SK-N-SH (cell line): Measurements from ENCODE around the gene SPOCK1. TPM values are rescaled to one million over a fixed set of nuclear protein-coding genes. Genes with fewer than 3 reads are reported as not detected.

Experiments used
- CTCF ChIA-PET: fragments of 300-600, 350-600 bp; formaldehyde crosslinking; extraction: SDS; loops from one replicate; lab custom pipeline; 2021; lab: Yijun Ruan, JAX
- POLR2A ChIA-PET: fragments of 350-600 bp; sonication (Branson Sonifier 250); formaldehyde crosslinking; extraction: SDS; loops from one replicate; lab custom pipeline; 2020; ENCODE audit warnings: antibody characterized with exemption, inconsistent platforms; lab: Yijun Ruan, JAX
- DNase-seq: peaks from one replicate; pipeline ENCODE4 v3.0.0; 2012
- H2AFZ ChIP-seq: fragments of 200-600 bp; sonication (generic); 2 replicates; pipeline ENCODE4 v1.8.1; 2016; ENCODE audit warnings: antibody characterized with exemption, mild to moderate bottlenecking, low read depth
- H3F3A ChIP-seq: fragments of 200-600 bp; sonication (generic); replicated peaks from 2 replicates; pipeline ENCODE3; 2016; ENCODE audit warnings: antibody characterized with exemption, mild to moderate bottlenecking; ENCODE audit not compliant: insufficient read depth
- H3K27ac ChIP-seq, 2 experiments: fragments of 200-500 bp in 1 of 2; fragments of 200-600 bp in 1 of 2; sonication (Bioruptor generic) in 1 of 2; sonication (generic), shearing (Covaris generic) in 1 of 2; 2 replicates each; pipeline versions ENCODE4 v1.5.1 to v1.6.1; 2014 to 2016; ENCODE audit warnings: low read depth in 2 of 2, inconsistent platforms in 1 of 2, low read length in 1 of 2, mild to moderate bottlenecking in 1 of 2, mixed read lengths in 1 of 2
- H3K27me3 ChIP-seq: fragments of 200-600 bp; sonication (generic), shearing (Covaris generic); 2 replicates; pipeline ENCODE4 v1.6.1; 2016; ENCODE audit warnings: mixed run types; ENCODE audit not compliant: insufficient read depth
- H3K36me3 ChIP-seq, 2 experiments: fragments of 200-500 bp in 1 of 2; fragments of 200-600 bp in 1 of 2; sonication (Bioruptor generic) in 1 of 2; sonication (generic) in 1 of 2; replicated peaks in 1 of 2; 2 replicates each; pipeline versions ENCODE3 to v1.5.1; 2014 to 2016; ENCODE audit warnings: low read length in 1 of 2, mild to moderate bottlenecking in 1 of 2; ENCODE audit not compliant: insufficient read depth in 2 of 2, control insufficient read depth in 1 of 2
- H3K4me1 ChIP-seq, 2 experiments: fragments of 200-500 bp in 1 of 2; fragments of 200-600 bp in 1 of 2; sonication (Bioruptor generic) in 1 of 2; sonication (generic), shearing (Covaris generic) in 1 of 2; 2 replicates each; pipeline versions ENCODE4 v1.5.1 to v1.6.1; 2014 to 2016; ENCODE audit warnings: low read depth in 1 of 2, low read length in 1 of 2, mixed run types in 1 of 2; ENCODE audit not compliant: insufficient read depth in 2 of 2, control insufficient read depth in 1 of 2
- H3K4me2 ChIP-seq: fragments of 200-600 bp; sonication (generic), shearing (Covaris generic); 2 replicates; pipeline ENCODE4 v1.6.1; 2017; ENCODE audit warnings: mixed run types
- H3K4me3 ChIP-seq, 2 experiments: fragments of 200-500 bp in 1 of 2; fragments of 200-600 bp in 1 of 2; sonication (Bioruptor generic) in 1 of 2; sonication (generic), shearing (Covaris generic) in 1 of 2; 2 replicates each; pipeline versions ENCODE4 v1.5.1 to v1.8.1; 2014 to 2016; ENCODE audit warnings: low read depth in 2 of 2, inconsistent platforms in 1 of 2, low read length in 1 of 2, mild to moderate bottlenecking in 1 of 2, mixed read lengths in 1 of 2, moderate library complexity in 1 of 2
- H3K79me2 ChIP-seq: fragments of 200-600 bp; sonication (generic); 2 replicates; pipeline ENCODE4 v1.8.1; 2017; ENCODE audit warnings: mild to moderate bottlenecking; ENCODE audit not compliant: insufficient read depth
- H3K9ac ChIP-seq: fragments of 200-600 bp; sonication (generic); 2 replicates; pipeline ENCODE4 v1.6.1; 2017; ENCODE audit warnings: mixed run types
- H3K9me2 ChIP-seq: fragments of 200-600 bp; sonication (generic); 2 replicates; pipeline ENCODE4 v1.6.1; 2017; ENCODE audit warnings: mixed run types
- H3K9me3 ChIP-seq: fragments of 200-600 bp; sonication (generic); 2 replicates; pipeline ENCODE4 v1.6.1; 2017; ENCODE audit warnings: mixed run types, mild to moderate bottlenecking, moderate library complexity
- H4K20me1 ChIP-seq: fragments of 200-600 bp; sonication (generic); 2 replicates; pipeline ENCODE4 v1.6.1; 2017; ENCODE audit warnings: mild to moderate bottlenecking, mixed run types; ENCODE audit not compliant: insufficient read depth
- CHD2 ChIP-seq: fragments of 150-350 bp; IDR thresholded peaks from 2 replicates; pipeline ENCODE4 v1.6.1; 2018; ENCODE audit warnings: low read length; ENCODE audit not compliant: partially characterized antibody
- ELF1 ChIP-seq: IDR thresholded peaks from 2 replicates; pipeline ENCODE4 v1.4.0; 2012
- EP300 ChIP-seq, 2 experiments: IDR thresholded peaks; 2 replicates each; pipeline versions ENCODE4 v1.4.0 to v1.6.1; 2012; ENCODE audit warnings: borderline replicate concordance in 1 of 2, low read depth in 1 of 2, low read length in 1 of 2
- EZH2phosphoT487 ChIP-seq: fragments of 200-600 bp; sonication (generic); IDR thresholded peaks from 2 replicates; pipeline ENCODE4 v1.6.1; 2017; ENCODE audit warnings: low read depth, mixed run types, mild to moderate bottlenecking, antibody characterized with exemption, moderate library complexity, borderline replicate concordance
- FOSL2 ChIP-seq: IDR thresholded peaks from 2 replicates; pipeline ENCODE4 v1.4.0; 2012; ENCODE audit warnings: low read depth, mild to moderate bottlenecking, moderate library complexity, borderline replicate concordance
- FOXJ3 ChIP-seq: sonication (generic); formaldehyde crosslinking; IDR thresholded peaks from 2 replicates; pipeline ENCODE4 v1.5.1; 2020; ENCODE audit warnings: mild to moderate bottlenecking, missing genetic modification reagents
- MEF2A ChIP-seq: IDR thresholded peaks from 2 replicates; pipeline ENCODE4 v1.4.0; 2012; ENCODE audit warnings: low read depth, borderline replicate concordance
- NFIC ChIP-seq: IDR thresholded peaks from 2 replicates; pipeline ENCODE4 v1.4.0; 2012; ENCODE audit warnings: borderline replicate concordance
- NRF1 ChIP-seq: IDR thresholded peaks from 2 replicates; pipeline ENCODE4 v1.6.1; 2012; ENCODE audit warnings: low read depth, mild to moderate bottlenecking, low read length
- POLR2AphosphoS5 ChIP-seq: IDR thresholded peaks from 2 replicates; pipeline ENCODE4 v1.6.1; 2012; ENCODE audit warnings: low read depth, low read length
- RAD21 ChIP-seq: IDR thresholded peaks from 2 replicates; pipeline ENCODE4 v1.6.1; 2012; ENCODE audit warnings: mild to moderate bottlenecking, low read length
- RXRA ChIP-seq: IDR thresholded peaks from 2 replicates; pipeline ENCODE4 v1.4.0; 2012; ENCODE audit warnings: low read depth, mild to moderate bottlenecking, borderline replicate concordance
- TCF12 ChIP-seq: IDR thresholded peaks from 2 replicates; pipeline ENCODE4 v1.4.0; 2012
- YY1 ChIP-seq: IDR thresholded peaks from 2 replicates; pipeline ENCODE4 v1.4.0; 2012; ENCODE audit warnings: low read depth, mild to moderate bottlenecking
- WGBS: methylation state at CpG from one replicate; pipeline ENCODE4 v1.1.6; 2017; ENCODE audit warnings: low lambda C conversion rate; 5-methylcytosine and 5-hydroxymethylcytosine counted together
- polyA plus RNA-seq, 3 experiments: library from polyadenylated mRNA; depleted of rRNA; stranded (reverse); fragments of >200 nt; gene quantifications; 2 replicates each; pipeline ENCODE4 v1.2.3, GENCODE V29; 2012
- TF ChIP-seq, protein P1 (sequence below): fragments of 150-350 bp; IDR thresholded peaks from 2 replicates; pipeline ENCODE4 v1.6.1; 2016; ENCODE audit warnings: mild to moderate bottlenecking, low read depth, low read length
- TF ChIP-seq, protein P2 (sequence below): fragments of 200-600 bp; sonication (generic); IDR thresholded peaks from 2 replicates; pipeline ENCODE4 v1.6.1; 2017; ENCODE audit warnings: antibody characterized with exemption, mild to moderate bottlenecking, moderate library complexity

Gene SPOCK1
- polyA plus RNA-seq, 1 of the 3 experiments (the other 2 are of a cell fraction) = 11.3 TPM

DNA sequence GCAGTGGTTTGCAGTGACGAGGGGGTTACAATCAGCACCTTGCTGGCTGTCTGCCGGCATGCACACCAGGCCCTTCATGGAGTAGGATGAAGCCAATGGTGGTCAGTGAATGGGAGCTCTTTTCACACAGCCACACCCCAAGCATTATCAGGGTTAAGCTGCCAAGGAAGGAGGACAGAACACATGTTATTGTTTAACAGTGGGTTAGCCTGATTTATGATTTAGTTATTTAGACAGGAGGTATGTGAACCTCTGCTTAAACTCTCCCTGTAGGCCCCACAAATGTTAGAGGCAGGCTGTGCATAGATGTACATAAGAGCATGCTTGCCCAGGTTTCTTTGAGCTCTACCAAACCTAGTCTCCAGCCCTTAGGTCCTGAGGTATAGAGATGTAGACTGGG, 262.9 kb downstream of the SPOCK1 start:
- no peak overlapping the region for H3K4me2 ChIP-seq
- H3F3A ChIP-seq = no peaks in the 10 kb centered on the region
- WGBS = 57% methylated on average over 2 of the region's 2 CpGs
- ChIA-PET CTCF (interaction anchor here (0.7 kb wide), 1 partner anchor 14 kb away, joined by 4 read pairs; no protein-coding TSS in a partner anchor), POLR2A (no interaction called here)
- H3K79me2 ChIP-seq = no peaks in the 10 kb centered on the region
- no peaks in the 10 kb centered on the region for H3K27me3 ChIP-seq
- TF ChIP-seq EP300 (IDR thresholded peaks at IDR 0.05; ENCODE audit: borderline replicate concordance in 1 of 2, low read depth in 1 of 2, low read length in 1 of 2) = no peak
- TF ChIP-seq POLR2AphosphoS5 = no peak
- TF ChIP-seq CHD2 = no peak
- no peak for TF ChIP-seq FOSL2
- TF ChIP-seq ELF1 = no peak
- TF ChIP-seq FOXJ3 (CRISPR knock-in tag) = no peak
- TF ChIP-seq NRF1 = no peak
- TF ChIP-seq, protein P1, sequence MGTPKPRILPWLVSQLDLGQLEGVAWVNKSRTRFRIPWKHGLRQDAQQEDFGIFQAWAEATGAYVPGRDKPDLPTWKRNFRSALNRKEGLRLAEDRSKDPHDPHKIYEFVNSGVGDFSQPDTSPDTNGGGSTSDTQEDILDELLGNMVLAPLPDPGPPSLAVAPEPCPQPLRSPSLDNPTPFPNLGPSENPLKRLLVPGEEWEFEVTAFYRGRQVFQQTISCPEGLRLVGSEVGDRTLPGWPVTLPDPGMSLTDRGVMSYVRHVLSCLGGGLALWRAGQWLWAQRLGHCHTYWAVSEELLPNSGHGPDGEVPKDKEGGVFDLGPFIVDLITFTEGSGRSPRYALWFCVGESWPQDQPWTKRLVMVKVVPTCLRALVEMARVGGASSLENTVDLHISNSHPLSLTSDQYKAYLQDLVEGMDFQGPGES = no peak
- no peak for TF ChIP-seq EZH2phosphoT487
- no peak for TF ChIP-seq MEF2A
- TF ChIP-seq RXRA = no peak
- no peak for TF ChIP-seq RAD21
- TF ChIP-seq, protein P2, sequence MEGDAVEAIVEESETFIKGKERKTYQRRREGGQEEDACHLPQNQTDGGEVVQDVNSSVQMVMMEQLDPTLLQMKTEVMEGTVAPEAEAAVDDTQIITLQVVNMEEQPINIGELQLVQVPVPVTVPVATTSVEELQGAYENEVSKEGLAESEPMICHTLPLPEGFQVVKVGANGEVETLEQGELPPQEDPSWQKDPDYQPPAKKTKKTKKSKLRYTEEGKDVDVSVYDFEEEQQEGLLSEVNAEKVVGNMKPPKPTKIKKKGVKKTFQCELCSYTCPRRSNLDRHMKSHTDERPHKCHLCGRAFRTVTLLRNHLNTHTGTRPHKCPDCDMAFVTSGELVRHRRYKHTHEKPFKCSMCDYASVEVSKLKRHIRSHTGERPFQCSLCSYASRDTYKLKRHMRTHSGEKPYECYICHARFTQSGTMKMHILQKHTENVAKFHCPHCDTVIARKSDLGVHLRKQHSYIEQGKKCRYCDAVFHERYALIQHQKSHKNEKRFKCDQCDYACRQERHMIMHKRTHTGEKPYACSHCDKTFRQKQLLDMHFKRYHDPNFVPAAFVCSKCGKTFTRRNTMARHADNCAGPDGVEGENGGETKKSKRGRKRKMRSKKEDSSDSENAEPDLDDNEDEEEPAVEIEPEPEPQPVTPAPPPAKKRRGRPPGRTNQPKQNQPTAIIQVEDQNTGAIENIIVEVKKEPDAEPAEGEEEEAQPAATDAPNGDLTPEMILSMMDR = no peak
- no peak for TF ChIP-seq TCF12
- no peak for TF ChIP-seq YY1
- TF ChIP-seq NFIC = no peak
- H3K9me2 ChIP-seq = no peaks in the 10 kb centered on the region
- no peaks in the 10 kb centered on the region for H3K9me3 ChIP-seq
- no peak overlapping the region for H3K9ac ChIP-seq
- no peak overlapping the region; a peak in 1 of 4 replicates for H3K27ac ChIP-seq
- H4K20me1 ChIP-seq = no peaks in the 10 kb centered on the region; the same call in 1 of the 2 replicates
- DNase-seq = no peak
- peaks cover 0 to 16% of the 10 kb centered on the region in 2 experiments; a peak in 1 of 4 replicates for H3K4me1 ChIP-seq
- no peak overlapping the region for H2AFZ ChIP-seq
- H3K36me3 ChIP-seq = no peaks in the 10 kb centered on the region
- no peak overlapping the region for H3K4me3 ChIP-seq
